ENCODE data around the gene WARS2. TPM values are rescaled to one million over a fixed set of nuclear protein-coding genes. Genes with fewer than 3 reads are reported as not detected.

WARS2 gene
- total RNA-seq, result 14.4 and 14.5 TPM in 2 replicates

GRCh38 chr1:119140177-119141019, at the start of gene WARS2:
Gene WARS2 (minus strand): TSS chr1:119140653. CDS start chr1:119140644, 9 bp downstream.

GRCh38 chr1:118988186-118989005, 152.1 kb downstream of the WARS2 start, which contains the start of gene TBX15:
Gene TBX15 (minus strand): TSS chr1:118988343. CDS start chr1:118987795, 548 bp downstream.

Other genes with a start within 250 kb of the WARS2 start
- under 0.01 TPM in 2 replicates for gene TBX15, start 152.3 kb downstream of the WARS2 start, total RNA-seq
- gene HAO2, start 228.1 kb upstream of the WARS2 start, total RNA-seq, result not detected in 2 replicates